HFFc6 (cell line): ENCODE measurements around the gene ATXN1L. TPM values are rescaled to one million over a fixed set of nuclear protein-coding genes. Genes with fewer than 3 reads are reported as not detected.
"Not testable (repeated sequence)": the region's sequence is repeated elsewhere in the genome, so short reads cannot be mapped to it uniquely, and the experiment has no call there.

ENCODE experiments used
- DNase-seq: peaks from one replicate; pipeline ENCODE4 v3.0.0-alpha.2; 2018
- H3K27ac Mint-ChIP-seq: 2 replicates; pipeline ENCODE4 v1.8.0; 2020; ENCODE audit warnings: mild to moderate bottlenecking, mixed read lengths
- H3K27me3 Mint-ChIP-seq: 2 replicates; pipeline ENCODE4 v1.8.0; 2021; ENCODE audit warnings: mild to moderate bottlenecking, moderate library complexity, mixed read lengths; ENCODE audit not compliant: insufficient read depth
- H3K36me3 Mint-ChIP-seq: 2 replicates; pipeline ENCODE4 v1.8.0; 2021; ENCODE audit warnings: low read depth, mixed read lengths
- H3K4me1 Mint-ChIP-seq: 2 replicates; pipeline ENCODE4 v1.8.0; 2020; ENCODE audit warnings: low read depth, mixed read lengths
- H3K4me3 Mint-ChIP-seq: 2 replicates; pipeline ENCODE4 v1.8.0; 2020; ENCODE audit warnings: mild to moderate bottlenecking, moderate library complexity, mixed read lengths
- H3K9me3 Mint-ChIP-seq: 2 replicates; pipeline ENCODE4 v1.8.0; 2020; ENCODE audit warnings: mild to moderate bottlenecking, mixed read lengths
- total RNA-seq, 6 experiments: library from RNA; stranded (reverse); fragmentation: NEBNext Ultra II Directional; extraction: Animal tissue kit (Norgen Biotek cat#: 25700); gene quantifications; 2 replicates in 1 of 6; 3 replicates in 5 of 6; pipeline ENCODE4 v1.2.3, GENCODE V29; 2021
- TF ChIP-seq, protein P1 (sequence below): fragments of 200-600 bp; sonication (generic); IDR thresholded peaks from 2 replicates; pipeline ENCODE4 v1.5.0; 2021; ENCODE audit warnings: antibody characterized with exemption, mild to moderate bottlenecking

The ATXN1L gene
- total RNA-seq, 6 experiments from 2014 or later = 14.9 to 19.0 (median 17.2) TPM

DNA sequence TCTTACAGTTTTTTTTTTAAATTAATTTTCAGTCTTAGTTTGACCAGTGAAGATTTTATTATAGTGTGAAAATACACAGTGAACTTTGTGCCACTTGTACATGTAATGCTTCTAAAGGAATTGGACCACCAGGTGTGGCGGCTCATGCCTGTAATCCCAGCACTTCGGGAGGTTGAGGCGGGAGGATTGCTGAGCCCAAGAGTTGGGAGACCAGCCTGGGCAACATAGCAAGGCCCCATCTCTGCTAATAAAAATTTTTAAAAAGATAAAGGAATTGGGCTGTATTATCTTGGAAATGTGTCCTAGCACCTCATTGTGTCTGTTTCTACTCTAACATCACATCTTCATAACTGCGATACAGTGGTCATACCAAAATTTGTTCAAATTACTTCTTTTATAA lies 53.4 kb downstream of the ATXN1L start:
- H3K36me3 Mint-ChIP-seq = peaks cover 11% of the 10 kb centered on the region
- H3K27ac Mint-ChIP-seq = no peak overlapping the region
- peaks cover 39% of the 10 kb centered on the region for H3K4me1 Mint-ChIP-seq
- H3K9me3 Mint-ChIP-seq = no peaks in the 10 kb centered on the region
- no peak overlapping the region for H3K4me3 Mint-ChIP-seq
- TF ChIP-seq, protein P1, sequence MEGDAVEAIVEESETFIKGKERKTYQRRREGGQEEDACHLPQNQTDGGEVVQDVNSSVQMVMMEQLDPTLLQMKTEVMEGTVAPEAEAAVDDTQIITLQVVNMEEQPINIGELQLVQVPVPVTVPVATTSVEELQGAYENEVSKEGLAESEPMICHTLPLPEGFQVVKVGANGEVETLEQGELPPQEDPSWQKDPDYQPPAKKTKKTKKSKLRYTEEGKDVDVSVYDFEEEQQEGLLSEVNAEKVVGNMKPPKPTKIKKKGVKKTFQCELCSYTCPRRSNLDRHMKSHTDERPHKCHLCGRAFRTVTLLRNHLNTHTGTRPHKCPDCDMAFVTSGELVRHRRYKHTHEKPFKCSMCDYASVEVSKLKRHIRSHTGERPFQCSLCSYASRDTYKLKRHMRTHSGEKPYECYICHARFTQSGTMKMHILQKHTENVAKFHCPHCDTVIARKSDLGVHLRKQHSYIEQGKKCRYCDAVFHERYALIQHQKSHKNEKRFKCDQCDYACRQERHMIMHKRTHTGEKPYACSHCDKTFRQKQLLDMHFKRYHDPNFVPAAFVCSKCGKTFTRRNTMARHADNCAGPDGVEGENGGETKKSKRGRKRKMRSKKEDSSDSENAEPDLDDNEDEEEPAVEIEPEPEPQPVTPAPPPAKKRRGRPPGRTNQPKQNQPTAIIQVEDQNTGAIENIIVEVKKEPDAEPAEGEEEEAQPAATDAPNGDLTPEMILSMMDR = no peak
- no peak for DNase-seq
- no peaks in the 10 kb centered on the region; the same call in none of the 2 replicates for H3K27me3 Mint-ChIP-seq

DNA sequence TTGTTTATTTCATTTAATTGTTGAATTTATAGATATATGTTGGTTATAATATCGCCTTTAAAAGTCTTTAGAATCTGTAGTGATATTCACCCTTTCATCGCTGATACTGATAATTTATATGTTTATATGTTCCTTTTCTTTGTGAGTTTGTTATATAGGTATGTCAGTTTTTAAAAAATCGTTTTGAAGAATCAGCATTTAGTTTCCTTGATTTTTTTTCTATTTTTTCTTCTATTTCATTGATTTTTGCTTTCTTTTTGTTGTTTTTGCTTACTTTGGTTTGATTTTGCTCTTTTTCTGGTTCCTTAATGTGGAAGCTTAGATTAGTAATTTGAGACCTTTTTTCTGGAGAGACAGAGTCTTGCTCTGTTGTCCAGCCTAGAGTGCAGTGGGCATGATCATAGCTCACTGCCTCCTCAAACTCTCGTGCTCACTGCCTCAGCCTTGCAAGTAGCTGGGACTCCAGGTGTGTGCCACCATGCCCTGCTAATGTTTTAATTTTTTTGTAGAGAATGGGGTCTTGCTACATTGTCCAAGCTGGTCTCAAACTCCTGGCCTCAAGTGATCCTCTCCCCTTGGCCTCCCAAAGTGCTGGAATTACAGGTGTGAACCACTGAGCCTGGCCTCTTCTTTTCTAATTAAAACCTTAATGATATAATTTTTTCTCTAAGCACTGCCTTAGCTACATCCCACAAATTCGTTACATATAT lies 57.0 kb downstream of the ATXN1L start:
- no peaks in the 10 kb centered on the region for H3K27me3 Mint-ChIP-seq
- no peak overlapping the region for H3K27ac Mint-ChIP-seq
- DNase-seq = no peak
- H3K4me3 Mint-ChIP-seq = no peak overlapping the region
- H3K36me3 Mint-ChIP-seq = no peaks in the 10 kb centered on the region; the same call in 1 of the 2 replicates
- TF ChIP-seq, protein P1 = no peak
- H3K4me1 Mint-ChIP-seq = peaks cover 26% of the 10 kb centered on the region
- no peaks in the 10 kb centered on the region for H3K9me3 Mint-ChIP-seq

DNA sequence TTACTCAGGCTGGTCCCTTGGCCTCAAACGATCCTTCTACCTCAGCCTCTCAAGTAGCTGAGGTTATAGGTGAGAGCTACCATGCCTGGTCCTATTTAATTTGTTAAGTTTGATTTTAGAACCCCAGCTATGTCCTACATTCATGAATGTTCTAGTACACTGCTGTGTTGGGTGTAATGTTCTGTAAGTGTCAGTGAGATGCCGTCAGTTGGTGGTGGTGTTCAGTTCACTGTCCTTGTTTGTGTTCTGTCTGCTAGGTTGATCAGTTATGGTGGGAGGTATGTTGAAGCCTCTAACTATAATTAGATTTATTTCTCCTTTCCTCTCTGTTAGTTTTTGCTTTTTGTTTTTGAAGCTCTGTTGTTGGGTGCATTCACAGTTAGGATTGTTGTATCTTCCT lies 57.8 kb downstream of the ATXN1L start:
- no peak overlapping the region for H3K4me3 Mint-ChIP-seq
- H3K27ac Mint-ChIP-seq = no peak overlapping the region
- no peaks in the 10 kb centered on the region for H3K9me3 Mint-ChIP-seq
- H3K27me3 Mint-ChIP-seq = no peaks in the 10 kb centered on the region
- DNase-seq = no peak
- H3K36me3 Mint-ChIP-seq = peaks cover 2% of the 10 kb centered on the region; the same call in 1 of the 2 replicates
- TF ChIP-seq, protein P1 = no peak
- H3K4me1 Mint-ChIP-seq = peaks cover 26% of the 10 kb centered on the region

DNA sequence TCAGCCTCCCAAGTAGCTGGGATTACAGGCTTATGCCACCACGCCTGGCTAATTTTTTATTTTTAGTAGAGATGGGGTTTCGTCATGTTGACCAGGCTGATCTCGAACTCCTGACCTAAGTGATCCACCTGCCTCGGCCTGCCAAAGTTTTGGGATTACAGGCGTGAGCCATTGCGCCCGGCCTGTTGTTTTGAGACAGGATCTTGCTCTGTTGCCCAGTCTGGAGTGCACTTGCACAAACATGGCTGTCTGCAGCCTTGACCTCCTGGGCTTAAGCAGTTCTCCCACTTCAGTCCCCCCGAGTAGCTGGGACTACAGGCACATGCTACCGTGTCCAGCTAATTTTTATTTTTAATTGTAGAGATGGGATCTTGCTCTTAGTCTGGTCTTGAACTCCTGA lies 58.5 kb downstream of the ATXN1L start:
- Mint-ChIP-seq H3K36me3 (peaks cover 5% of the 10 kb centered on the region; the same call in 1 of the 2 replicates), H3K27me3 (no peaks in the 10 kb centered on the region), H3K4me1 (peaks cover 26% of the 10 kb centered on the region), H3K27ac (no peak overlapping the region), H3K9me3 (no peaks in the 10 kb centered on the region), H3K4me3 (no peak overlapping the region)
- TF ChIP-seq, protein P1 = no peak
- DNase-seq = no peak

DNA sequence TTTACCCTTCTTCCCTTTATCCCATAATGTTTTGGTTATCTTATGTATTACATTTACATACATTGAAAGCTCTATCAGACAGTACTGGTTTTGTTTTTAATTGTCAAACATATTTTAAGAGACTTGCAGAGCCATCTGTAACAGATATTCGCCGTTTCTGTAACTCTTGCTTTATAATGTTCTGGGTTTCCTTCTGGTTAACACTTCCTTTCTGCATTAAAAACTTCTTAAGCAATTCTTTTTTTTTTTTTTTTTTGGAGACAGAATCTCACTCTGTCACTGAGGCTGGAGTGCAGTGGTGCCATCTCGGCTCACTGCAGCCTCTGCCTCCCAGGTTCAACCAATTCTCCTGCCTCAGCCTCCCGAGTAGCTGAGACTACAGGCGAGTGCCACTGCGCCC lies 60.0 kb downstream of the ATXN1L start:
- Mint-ChIP-seq H3K4me1 (peaks cover 17% of the 10 kb centered on the region), H3K36me3 (peaks cover 13% of the 10 kb centered on the region; the same call in 1 of the 2 replicates)
- not testable (repeated sequence) for H3K27ac Mint-ChIP-seq, DNase-seq, H3K4me3 Mint-ChIP-seq, H3K27me3 Mint-ChIP-seq, H3K9me3 Mint-ChIP-seq

Other genes starting within 250 kb of the ATXN1L start
- gene MARVELD3, start 219.8 kb upstream of the ATXN1L start, total RNA-seq = not detected
- 10 to 100 TPM; 11.5 to 14.4 (median 12.9) TPM for gene PHLPP2, start 121.3 kb upstream of the ATXN1L start, total RNA-seq
- 100 to 1,000 TPM in 5 of 6 experiments, 10 to 100 TPM in 1; 87.5 to 115 (median 106) TPM for gene AP1G1, start 37.1 kb upstream of the ATXN1L start, total RNA-seq
- gene ZNF821, start 38.2 kb downstream of the ATXN1L start, total RNA-seq = 1 to 10 TPM; 4.1 to 6.2 (median 4.7) TPM
- gene IST1, start 49.6 kb downstream of the ATXN1L start, total RNA-seq = 100 to 1,000 TPM; 113 to 136 (median 125) TPM
- not detected for gene PKD1L3, start 154.4 kb downstream of the ATXN1L start, total RNA-seq
- gene DHODH, start 162.8 kb downstream of the ATXN1L start, total RNA-seq = 10 to 100 TPM in 1 of 6 experiments, 1 to 10 TPM in 5; 6.8 to 10.0 (median 8.8) TPM
- not detected for gene HP, start 208.5 kb downstream of the ATXN1L start, total RNA-seq
- not detected for gene HPR, start 217.2 kb downstream of the ATXN1L start, total RNA-seq
- 10 to 100 TPM in 3 of 6 experiments, 1 to 10 TPM in 3; 5.9 to 10.4 (median 9.9) TPM for gene TXNL4B, start 247.6 kb downstream of the ATXN1L start, total RNA-seq
- gene DHX38, start 247.9 kb downstream of the ATXN1L start, total RNA-seq = 10 to 100 TPM; 51.1 to 58.2 (median 55.6) TPM